K562 (cell line): ENCODE data around the gene MYOZ1. TPM values are rescaled to one million over a fixed set of nuclear protein-coding genes. Genes with fewer than 3 reads are reported as not detected.

ENCODE experiments used
- ESRRB ChIP-seq: fragments of 250-450 bp; sonication (Bioruptor Pico); IDR thresholded peaks from 2 replicates; pipeline ENCODE4 v1.5.0; 2020; ENCODE audit warnings: mild to moderate bottlenecking, moderate library complexity, borderline replicate concordance
- IFI16 ChIP-seq: fragments of 250-450 bp; sonication (Bioruptor Pico); IDR thresholded peaks from 2 replicates; pipeline ENCODE4 v2.1.2; 2022; ENCODE audit warnings: mild to moderate bottlenecking, inconsistent platforms
- MYC ChIP-seq, 2 experiments: fragments of 250-450 bp in 1 of 2; sonication (Bioruptor Pico) in 1 of 2; IDR thresholded peaks; 2 replicates each; pipeline versions ENCODE4 v1.5.1 to v1.6.1; 2012 to 2021; ENCODE audit warnings: low read depth in 2 of 2, borderline replicate concordance in 1 of 2, improper control_type of control experiment in 1 of 2, low read length in 1 of 2, mild to moderate bottlenecking in 1 of 2, moderate library complexity in 1 of 2
- NUFIP1 ChIP-seq: fragments of 450-650 bp; IDR thresholded peaks from 2 replicates; pipeline ENCODE4 v1.6.1; 2018; ENCODE audit not compliant: partially characterized antibody
- POLR2AphosphoS5 ChIP-seq: IDR thresholded peaks from 2 replicates; pipeline ENCODE4 v1.6.1; 2011; ENCODE audit warnings: mild to moderate bottlenecking, low read depth, low read length, moderate library complexity; ENCODE audit not compliant: control insufficient read depth, insufficient read depth
- POLR2H ChIP-seq: IDR thresholded peaks from 2 replicates; pipeline ENCODE4 v1.6.1; 2016; ENCODE audit warnings: missing genetic modification characterization, low read depth, mild to moderate bottlenecking, control low read depth, missing compliant biosample characterization, moderate library complexity
- PPARD ChIP-seq: fragments of 250-450 bp; sonication (Bioruptor Pico); IDR thresholded peaks from 2 replicates; pipeline ENCODE4 v1.8.0; 2022; ENCODE audit warnings: inconsistent platforms, mild to moderate bottlenecking, moderate library complexity
- RB1 ChIP-seq: fragments of 450-650 bp; IDR thresholded peaks from 2 replicates; pipeline ENCODE4 v1.6.1; 2017; ENCODE audit warnings: low read depth, mild to moderate bottlenecking
- SAFB ChIP-seq: fragments of 200-400 bp; formaldehyde crosslinking; IDR thresholded peaks from 2 replicates; pipeline ENCODE4 v1.6.1; 2017; ENCODE audit warnings: low read depth, low read length, borderline replicate concordance
- SIN3A ChIP-seq, 2 experiments: fragments of 150-350 bp in 1 of 2; IDR thresholded peaks; 2 replicates each; pipeline ENCODE4 v1.6.1; 2011 to 2016; ENCODE audit warnings: borderline replicate concordance in 2 of 2, low read depth in 2 of 2, low read length in 2 of 2, mild to moderate bottlenecking in 2 of 2, moderate library complexity in 2 of 2; ENCODE audit not compliant: control insufficient read depth in 1 of 2
- SMAD3 ChIP-seq: fragments of 450-650 bp; formaldehyde crosslinking; conservative IDR thresholded peaks from 2 replicates; pipeline ENCODE4 v1.4.0; 2020; ENCODE audit warnings: mild to moderate bottlenecking
- SREBF2 ChIP-seq: sonication (generic); formaldehyde crosslinking; IDR thresholded peaks from 2 replicates; pipeline ENCODE4 v1.4.0; 2020; ENCODE audit warnings: mild to moderate bottlenecking, missing genetic modification reagents
- TRIM28 ChIP-seq: fragments of 450-650 bp; IDR thresholded peaks from 2 replicates; pipeline ENCODE4 v1.6.1; 2017
- ZNF212 ChIP-seq: fragments of 450-650 bp; formaldehyde crosslinking; IDR thresholded peaks from 2 replicates; pipeline ENCODE4 v1.4.0; 2020; ENCODE audit warnings: mild to moderate bottlenecking
- ZNF263 ChIP-seq: sonication (generic); formaldehyde crosslinking; IDR thresholded peaks from 2 replicates; pipeline ENCODE4 v1.8.0; 2022; ENCODE audit warnings: mild to moderate bottlenecking, missing genetic modification reagents, borderline replicate concordance
- ZNF644 ChIP-seq: fragments of 200-800 bp; sonication (Bioruptor generic); IDR thresholded peaks from 2 replicates; pipeline ENCODE4 v1.6.1; 2016; ENCODE audit warnings: low read depth, missing genetic modification characterization, missing compliant biosample characterization
- ZNF79 ChIP-seq: fragments of 250-450 bp; sonication (Bioruptor Pico); IDR thresholded peaks from 2 replicates; pipeline ENCODE4 v1.4.0; 2020; ENCODE audit warnings: low read depth, mild to moderate bottlenecking, moderate library complexity
- polyA plus RNA-seq, 8 experiments: library from polyadenylated mRNA; depleted of rRNA in 4 of 8; stranded (reverse) in 5 of 8; unstranded in 3 of 8; fragments of >200 nt; fragmentation: Nextera tagmentation in 2 of 8; fragmentation: Illumina TruSeq in 1 of 8; extraction: Ambion mirVana in 2 of 8; extraction: Trizol in 1 of 8; gene quantifications; 2 replicates each; pipeline versions ENCODE4 v1.2.1 to v1.2.3, GENCODE V29; 2011 to 2014; ENCODE audit warnings: inconsistent platforms in 1 of 8, missing spikeins in 1 of 8
- total RNA-seq, 7 experiments: library from RNA; depleted of rRNA in 6 of 7; stranded (reverse); fragments of >200 nt in 6 of 7; fragmentation: Illumina TruSeq in 2 of 7; extraction: Trizol in 2 of 7; gene quantifications; 2 replicates each; pipeline versions ENCODE4 v1.2.1 to v1.2.3, GENCODE V29; 2011 to 2021; ENCODE audit warnings: low replicate concordance in 1 of 7
- TF ChIP-seq, protein P1 (sequence below), 2 experiments: fragments of 200-800 bp in 1 of 2; sonication (Bioruptor generic) in 1 of 2; sonication (generic) in 1 of 2; formaldehyde crosslinking in 1 of 2; IDR thresholded peaks in 1 of 2; conservative IDR thresholded peaks in 1 of 2; 2 replicates each; pipeline versions ENCODE4 v1.5.0 to v1.6.1; 2016 to 2020; ENCODE audit warnings: missing compliant biosample characterization in 1 of 2, missing genetic modification characterization in 1 of 2, missing genetic modification reagents in 1 of 2
- TF ChIP-seq, protein P2 (sequence below): fragments of 200-800 bp; sonication (Bioruptor generic); IDR thresholded peaks from 2 replicates; pipeline ENCODE4 v1.6.1; 2017; ENCODE audit warnings: missing genetic modification characterization, missing compliant biosample characterization
- TF ChIP-seq, protein P3 (sequence below): IDR thresholded peaks from 3 replicates; pipeline ENCODE4 v1.6.1; 2011; ENCODE audit warnings: borderline replicate concordance, mild to moderate bottlenecking, moderate library complexity; ENCODE audit not compliant: insufficient read length; ENCODE audit errors: extremely low read depth

Gene MYOZ1
- total and polyA plus RNA-seq, 9 of the 15 experiments (the other 6 are each of a cell fraction or from before 2014, with no cell fraction given), result 0.03 to 0.18 (median 0.07) TPM; not detected in 5

GRCh38 chr10:73625884-73626752 lies 15.2 kb downstream of the MYOZ1 start (continued):
- TF ChIP-seq ZNF644 (no peak), POLR2H (tag) (peak; percentile 93), POLR2AphosphoS5 (peak; percentile 96), SMAD3 (CRISPR knock-in tag) (no peak), SAFB (peak; percentile 99), RB1 (peak; percentile 30; the same call in 1 of the 2 replicates), MYC (IDR thresholded peaks at IDR 0.05; ENCODE audit: low read depth, low read length) (peak; percentile 88), MYC (CRISPR knock-in tag; IDR thresholded peaks at IDR 0.05; ENCODE audit: borderline replicate concordance, low read depth) (peak; percentile 48; the same call in 1 of the 2 replicates), ZNF212 (no peak), NUFIP1 (no peak), SIN3A (IDR thresholded peaks at IDR 0.05; ENCODE audit: borderline replicate concordance in 2 of 2, control insufficient read depth in 1 of 2, low read depth in 2 of 2, low read length in 2 of 2) (peak; percentile 92 to 94; a peak in 3 of 4 replicates), ZNF263 (CRISPR knock-in tag) (0 out of 2 replicates have a peak, but pooled peaks have one; percentile 62), SREBF2 (CRISPR knock-in tag) (no peak), TRIM28 (0 out of 2 replicates have a peak, but pooled peaks have one; percentile 17), ZNF79 (CRISPR knock-in tag) (no peak), PPARD (CRISPR knock-in tag) (no peak), IFI16 (CRISPR knock-in tag) (no peak), ESRRB (CRISPR knock-in tag) (no peak)
- TF ChIP-seq, protein P1, sequence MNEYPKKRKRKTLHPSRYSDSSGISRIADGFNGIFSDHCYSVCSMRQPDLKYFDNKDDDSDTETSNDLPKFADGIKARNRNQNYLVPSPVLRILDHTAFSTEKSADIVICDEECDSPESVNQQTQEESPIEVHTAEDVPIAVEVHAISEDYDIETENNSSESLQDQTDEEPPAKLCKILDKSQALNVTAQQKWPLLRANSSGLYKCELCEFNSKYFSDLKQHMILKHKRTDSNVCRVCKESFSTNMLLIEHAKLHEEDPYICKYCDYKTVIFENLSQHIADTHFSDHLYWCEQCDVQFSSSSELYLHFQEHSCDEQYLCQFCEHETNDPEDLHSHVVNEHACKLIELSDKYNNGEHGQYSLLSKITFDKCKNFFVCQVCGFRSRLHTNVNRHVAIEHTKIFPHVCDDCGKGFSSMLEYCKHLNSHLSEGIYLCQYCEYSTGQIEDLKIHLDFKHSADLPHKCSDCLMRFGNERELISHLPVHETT (CRISPR knock-in tag; conservative IDR thresholded peaks at IDR 0.05 in 1 of 2, IDR thresholded peaks at IDR 0.05 in 1 of 2), result 0 out of 4 replicates have a peak, but pooled peaks of 1 of the 2 experiments have one; percentile 51
- TF ChIP-seq, protein P2, sequence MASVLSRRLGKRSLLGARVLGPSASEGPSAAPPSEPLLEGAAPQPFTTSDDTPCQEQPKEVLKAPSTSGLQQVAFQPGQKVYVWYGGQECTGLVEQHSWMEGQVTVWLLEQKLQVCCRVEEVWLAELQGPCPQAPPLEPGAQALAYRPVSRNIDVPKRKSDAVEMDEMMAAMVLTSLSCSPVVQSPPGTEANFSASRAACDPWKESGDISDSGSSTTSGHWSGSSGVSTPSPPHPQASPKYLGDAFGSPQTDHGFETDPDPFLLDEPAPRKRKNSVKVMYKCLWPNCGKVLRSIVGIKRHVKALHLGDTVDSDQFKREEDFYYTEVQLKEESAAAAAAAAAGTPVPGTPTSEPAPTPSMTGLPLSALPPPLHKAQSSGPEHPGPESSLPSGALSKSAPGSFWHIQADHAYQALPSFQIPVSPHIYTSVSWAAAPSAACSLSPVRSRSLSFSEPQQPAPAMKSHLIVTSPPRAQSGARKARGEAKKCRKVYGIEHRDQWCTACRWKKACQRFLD, result peak; percentile 68; the same call in 1 of the 2 replicates
- TF ChIP-seq, protein P3, sequence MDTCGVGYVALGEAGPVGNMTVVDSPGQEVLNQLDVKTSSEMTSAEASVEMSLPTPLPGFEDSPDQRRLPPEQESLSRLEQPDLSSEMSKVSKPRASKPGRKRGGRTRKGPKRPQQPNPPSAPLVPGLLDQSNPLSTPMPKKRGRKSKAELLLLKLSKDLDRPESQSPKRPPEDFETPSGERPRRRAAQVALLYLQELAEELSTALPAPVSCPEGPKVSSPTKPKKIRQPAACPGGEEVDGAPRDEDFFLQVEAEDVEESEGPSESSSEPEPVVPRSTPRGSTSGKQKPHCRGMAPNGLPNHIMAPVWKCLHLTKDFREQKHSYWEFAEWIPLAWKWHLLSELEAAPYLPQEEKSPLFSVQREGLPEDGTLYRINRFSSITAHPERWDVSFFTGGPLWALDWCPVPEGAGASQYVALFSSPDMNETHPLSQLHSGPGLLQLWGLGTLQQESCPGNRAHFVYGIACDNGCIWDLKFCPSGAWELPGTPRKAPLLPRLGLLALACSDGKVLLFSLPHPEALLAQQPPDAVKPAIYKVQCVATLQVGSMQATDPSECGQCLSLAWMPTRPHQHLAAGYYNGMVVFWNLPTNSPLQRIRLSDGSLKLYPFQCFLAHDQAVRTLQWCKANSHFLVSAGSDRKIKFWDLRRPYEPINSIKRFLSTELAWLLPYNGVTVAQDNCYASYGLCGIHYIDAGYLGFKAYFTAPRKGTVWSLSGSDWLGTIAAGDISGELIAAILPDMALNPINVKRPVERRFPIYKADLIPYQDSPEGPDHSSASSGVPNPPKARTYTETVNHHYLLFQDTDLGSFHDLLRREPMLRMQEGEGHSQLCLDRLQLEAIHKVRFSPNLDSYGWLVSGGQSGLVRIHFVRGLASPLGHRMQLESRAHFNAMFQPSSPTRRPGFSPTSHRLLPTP, result no peak
